ENCODE measurements around the gene ACSL5. TPM values are rescaled to one million over a fixed set of nuclear protein-coding genes. Genes with fewer than 3 reads are reported as not detected.

Gene ACSL5
- total RNA-seq, 1 donor from 2014 or later: 9.3 TPM

- no peaks in the 10 kb centered on the region for H3K36me3 ChIP-seq
- no peak for DNase-seq (ENCODE audit: low spot score in 2 of 2)
- H3K4me3 ChIP-seq: no peak overlapping the region
- TF ChIP-seq CTCF (IDR thresholded peaks at IDR 0.05): no peak
- H3K27ac ChIP-seq: no peak overlapping the region
- H3K9me3 ChIP-seq: no peaks in the 10 kb centered on the region
- H3K27me3 ChIP-seq: no peaks in the 10 kb centered on the region
- H3K4me1 ChIP-seq: no peaks in the 10 kb centered on the region
- intact Hi-C loops (cut with DNase I): no loop called here
Measured at GRCh38 chr10:112351146-112351545, 22.8 kb upstream of the ACSL5 start.

DNA sequence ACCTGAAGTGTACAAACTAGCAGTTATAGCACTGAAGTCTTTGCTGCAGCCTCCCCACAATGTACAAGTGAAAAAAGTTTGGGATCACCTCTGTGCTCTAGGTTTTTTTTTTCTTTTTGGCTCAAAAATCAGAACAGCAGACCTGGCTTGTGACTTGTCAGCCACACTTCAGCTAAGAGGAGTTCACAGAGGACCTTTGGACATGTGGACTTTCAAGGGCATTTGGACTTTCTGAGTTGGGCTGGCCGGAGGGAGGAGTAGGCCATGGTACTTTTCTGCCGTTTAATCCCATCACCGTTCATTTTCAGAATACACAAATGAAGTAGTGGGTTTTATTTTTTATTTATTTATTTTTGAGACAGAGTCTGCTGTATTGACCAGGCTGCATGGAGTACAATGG lies 21.9 kb upstream of the ACSL5 start:
- Histone ChIP-seq H3K9me3 (no peaks in the 10 kb centered on the region), H3K4me1 (no peaks in the 10 kb centered on the region), H3K27ac (no peak overlapping the region), H3K27me3 (no peaks in the 10 kb centered on the region), H3K36me3 (no peaks in the 10 kb centered on the region), H3K4me3 (no peak overlapping the region)
- intact Hi-C loops (cut with DNase I): no loop called here
- TF ChIP-seq CTCF (IDR thresholded peaks at IDR 0.05): no peak
- DNase-seq (ENCODE audit: low spot score in 2 of 2): peak in 1 of 2 donors; percentile 25

GRCh38 chr10:112353046-112353445 lies 20.9 kb upstream of the ACSL5 start:
- H3K4me3 ChIP-seq: no peak overlapping the region
- intact Hi-C loops (cut with DNase I): no loop called here
- no peaks in the 10 kb centered on the region for H3K36me3 ChIP-seq
- H3K9me3 ChIP-seq: no peaks in the 10 kb centered on the region
- no peak for TF ChIP-seq CTCF (IDR thresholded peaks at IDR 0.05)
- no peaks in the 10 kb centered on the region for H3K27me3 ChIP-seq
- DNase-seq (ENCODE audit: low spot score in 2 of 2): no peak
- H3K4me1 ChIP-seq: no peaks in the 10 kb centered on the region
- no peak overlapping the region for H3K27ac ChIP-seq

- Histone ChIP-seq H3K9me3 (no peaks in the 10 kb centered on the region), H3K27ac (no peak overlapping the region), H3K4me1 (peaks cover 0 to 7% of the 10 kb centered on the region in 2 donors), H3K27me3 (no peaks in the 10 kb centered on the region), H3K36me3 (no peaks in the 10 kb centered on the region), H3K4me3 (no peak overlapping the region)
- TF ChIP-seq CTCF (IDR thresholded peaks at IDR 0.05): no peak
- DNase-seq (ENCODE audit: low spot score in 2 of 2): no peak
- intact Hi-C loops (cut with DNase I): no loop called here
Measured at GRCh38 chr10:112356686-112357085, 17.2 kb upstream of the ACSL5 start.

GRCh38 chr10:112359606-112360307 lies 14.2 kb upstream of the ACSL5 start:
- Histone ChIP-seq H3K4me1 (peaks cover 10 to 26% of the 10 kb centered on the region in 2 donors), H3K4me3 (no peak overlapping the region), H3K27me3 (no peaks in the 10 kb centered on the region), H3K36me3 (no peaks in the 10 kb centered on the region), H3K27ac (peak overlapping the region in 1 of 2 donors; percentile 69), H3K9me3 (no peaks in the 10 kb centered on the region)
- intact Hi-C loops (cut with DNase I): loop anchor here (5.0 kb wide), 2 partner anchors 177 to 1437 kb away; partner anchors contain the start of gene GPAM
- TF ChIP-seq CTCF (IDR thresholded peaks at IDR 0.05): no peak
- peak in 1 of 2 donors; percentile 38 for DNase-seq (ENCODE audit: low spot score in 2 of 2)
